ENCODE data around the gene SCARB1. TPM values are rescaled to one million over a fixed set of nuclear protein-coding genes. Genes with fewer than 3 reads are reported as not detected.

SCARB1 gene
- total RNA-seq, 1 experiment from 2014 or later = 31.3 TPM

- H3K27me3 ChIP-seq (ENCODE audit: insufficient read depth, low read length) = no peaks in the 10 kb centered on the region
- Mint-ChIP-seq H3K4me1 (peaks cover 26 to 27% of the 10 kb centered on the region in 2 experiments), H3K9me3 (peaks cover 27 to 31% of the 10 kb centered on the region in 2 experiments), H3K27me3 (ENCODE audit: low read depth) (peaks cover 24% of the 10 kb centered on the region), H3K27ac (no peak overlapping the region), H3K4me3 (no peak overlapping the region), H3K36me3 (ENCODE audit: insufficient read depth in 1 of 3, low read depth in 3 of 3) (peaks cover 7 to 30% (median 20%) of the 10 kb centered on the region in 3 experiments; a peak in 6 of 7 replicates)
- H3K23me2 ChIP-seq (ENCODE audit: insufficient read length, low read depth, low read length, poor library complexity, severe bottlenecking) = no peaks in the 10 kb centered on the region
- no peak overlapping the region for H2BK120ac ChIP-seq (ENCODE audit: low read depth, low read length, poor library complexity, severe bottlenecking)
- no peak overlapping the region for H2BK12ac ChIP-seq (ENCODE audit: insufficient read length, low read depth, low read length)
- no peaks in the 10 kb centered on the region for H3K79me2 ChIP-seq (ENCODE audit: insufficient read depth, low read length)
- H3K56ac ChIP-seq (ENCODE audit: insufficient read length, low read depth, low read length) = no peak overlapping the region
- no peaks in the 10 kb centered on the region for H3K9me3 ChIP-seq (ENCODE audit: control insufficient read depth, low read depth, low read length)
- H4K5ac ChIP-seq (ENCODE audit: insufficient read length, low read depth, low read length) = no peak overlapping the region
- H3K27ac ChIP-seq (ENCODE audit: insufficient read length, low read depth, low read length) = no peak overlapping the region
- DNase-seq = no peak
- no peak overlapping the region for H2BK20ac ChIP-seq (ENCODE audit: low read depth, low read length, poor library complexity, severe bottlenecking)
- H3T11ph ChIP-seq (ENCODE audit: low read length) = no peak overlapping the region
- H4K91ac ChIP-seq (ENCODE audit: insufficient read length, low read depth, low read length) = no peak overlapping the region
- no peaks in the 10 kb centered on the region for H4K20me1 ChIP-seq (ENCODE audit: control insufficient read depth, insufficient read depth, insufficient read length)
- no peak overlapping the region for H3K4ac ChIP-seq (ENCODE audit: low read depth, low read length)
- H2BK15ac ChIP-seq (ENCODE audit: low read depth, low read length) = no peak overlapping the region
- H2AK5ac ChIP-seq (ENCODE audit: insufficient read length, low read length) = no peak overlapping the region
- H3K18ac ChIP-seq (ENCODE audit: insufficient read length, low read depth, low read length) = no peak overlapping the region
- H3K9ac ChIP-seq (ENCODE audit: extremely low read depth, insufficient read length, low read length) = no peak overlapping the region
- no CpG with 5 or more reads among the region's 4 CpGs for WGBS (ENCODE audit: extremely low coverage, insufficient read length, low lambda C conversion rate)
- no peak overlapping the region for H3K4me2 ChIP-seq (ENCODE audit: insufficient read depth, insufficient read length, low read length)
- TF ChIP-seq CTCF (conservative IDR thresholded peaks at IDR 0.05) = no peak
- H2AFZ ChIP-seq (ENCODE audit: low read length) = no peak overlapping the region
- H2BK5ac ChIP-seq (ENCODE audit: insufficient read length, low read length) = no peak overlapping the region
- H3K14ac ChIP-seq (ENCODE audit: insufficient read depth, low read length) = no peak overlapping the region
- no peaks in the 10 kb centered on the region for H3K4me1 ChIP-seq (ENCODE audit: insufficient read depth, low read length)
- H4K8ac ChIP-seq (replicated peaks; ENCODE audit: insufficient read length, low read depth, low read length) = no peak overlapping the region
- no peak overlapping the region for H3K23ac ChIP-seq (ENCODE audit: insufficient read length, low read depth, low read length)
- H3K79me1 ChIP-seq (ENCODE audit: insufficient read depth, low read depth, low read length, poor library complexity, severe bottlenecking) = no peaks in the 10 kb centered on the region
Observed at GRCh38 chr12:124757329-124757728, 106.3 kb downstream of the SCARB1 start.
